Activated CD8-positive, alpha-beta memory T cell treated with anti-CD3 and anti-CD28 coated beads, Interleukin-2, amount 50 U/mL, for 4 hours (primary cell): ENCODE measurements around the gene MPIG6B.

Source experiments
- DNase-seq: peaks from one replicate; pipeline ENCODE4 v3.0.0-alpha.2; 2020

Gene MPIG6B

GRCh38 chr6:31769684-31770371 is 46.7 kb downstream of the MPIG6B start:
- peak; percentile 78 for DNase-seq

DNA sequence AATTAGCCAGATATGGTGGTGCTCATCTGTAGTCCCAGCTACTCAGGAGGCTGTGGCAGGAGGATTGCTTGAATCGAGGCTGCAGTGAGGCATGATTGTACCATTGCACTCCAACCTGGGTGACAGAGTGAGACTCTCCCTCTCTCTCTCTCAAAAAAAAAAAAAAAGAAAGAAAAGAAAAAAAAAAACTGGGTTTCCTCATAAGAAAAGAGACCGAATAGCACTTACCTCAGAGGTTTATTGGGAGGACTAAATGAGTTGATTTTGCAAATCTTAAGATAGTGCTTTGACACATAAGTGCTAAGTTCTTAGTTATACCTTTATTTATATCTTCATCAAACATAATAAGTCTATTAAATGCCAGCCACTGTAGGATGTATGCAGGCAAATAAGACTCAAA is 47.7 kb downstream of the MPIG6B start:
- no peak for DNase-seq

GRCh38 chr6:31771992-31772358 is 48.8 kb downstream of the MPIG6B start:
- DNase-seq: peak; percentile 47

- no peak for DNase-seq
Observed at GRCh38 chr6:31775184-31775583, 52.0 kb downstream of the MPIG6B start.

DNA sequence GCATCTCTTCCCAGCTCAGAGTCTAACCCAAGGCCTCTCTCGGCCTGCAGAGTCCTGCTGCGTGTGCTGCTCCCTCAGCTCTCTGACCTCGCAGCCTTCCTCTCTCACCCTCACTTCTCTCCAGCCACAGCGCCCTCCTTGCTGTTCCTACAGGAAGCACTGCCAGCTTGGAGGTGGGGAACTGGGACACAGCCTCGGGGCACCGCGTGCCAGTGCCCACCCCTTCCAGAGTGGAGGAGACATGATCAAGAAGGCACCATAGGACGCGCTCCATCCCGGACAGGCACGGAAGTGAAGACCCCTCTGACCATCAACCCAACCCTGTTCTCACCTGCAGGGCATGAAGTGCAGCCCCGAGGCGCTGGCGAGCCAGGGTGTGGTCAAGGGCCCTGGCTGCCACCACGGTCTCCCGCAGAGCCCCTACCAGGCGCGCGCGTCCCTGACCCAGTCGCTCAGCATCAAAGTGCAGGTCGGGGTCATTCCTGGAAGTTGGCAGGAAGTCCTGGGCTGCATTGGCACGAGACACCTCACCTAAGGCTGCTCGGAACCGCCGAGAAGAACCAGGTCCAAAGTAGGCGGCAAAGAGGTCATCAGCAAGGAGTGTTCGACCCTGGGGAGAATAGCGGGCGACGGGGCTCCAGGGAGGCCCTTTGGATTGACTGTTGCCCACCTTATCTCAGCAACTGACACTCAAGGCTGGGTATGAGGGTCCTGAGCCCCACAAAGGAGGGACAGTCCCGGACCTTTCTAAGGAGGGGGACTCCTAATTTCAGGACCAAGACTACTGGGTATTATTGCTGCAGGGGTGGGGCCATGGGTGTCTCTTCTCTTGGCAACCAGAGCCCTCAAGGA is 52.7 kb downstream of the MPIG6B start:
- DNase-seq: no peak
